GM18909 (cell line): ENCODE results near the gene NEURL1.

Experiments
- ATAC-seq: cut with Tn5 transposase; IDR thresholded peaks from one replicate; pipeline ENCODE4 v1.9.1; 2021; ENCODE audit warnings: mild to moderate bottlenecking; ENCODE audit not compliant: unreplicated experiment, poor library complexity

NEURL1 gene, protein sequence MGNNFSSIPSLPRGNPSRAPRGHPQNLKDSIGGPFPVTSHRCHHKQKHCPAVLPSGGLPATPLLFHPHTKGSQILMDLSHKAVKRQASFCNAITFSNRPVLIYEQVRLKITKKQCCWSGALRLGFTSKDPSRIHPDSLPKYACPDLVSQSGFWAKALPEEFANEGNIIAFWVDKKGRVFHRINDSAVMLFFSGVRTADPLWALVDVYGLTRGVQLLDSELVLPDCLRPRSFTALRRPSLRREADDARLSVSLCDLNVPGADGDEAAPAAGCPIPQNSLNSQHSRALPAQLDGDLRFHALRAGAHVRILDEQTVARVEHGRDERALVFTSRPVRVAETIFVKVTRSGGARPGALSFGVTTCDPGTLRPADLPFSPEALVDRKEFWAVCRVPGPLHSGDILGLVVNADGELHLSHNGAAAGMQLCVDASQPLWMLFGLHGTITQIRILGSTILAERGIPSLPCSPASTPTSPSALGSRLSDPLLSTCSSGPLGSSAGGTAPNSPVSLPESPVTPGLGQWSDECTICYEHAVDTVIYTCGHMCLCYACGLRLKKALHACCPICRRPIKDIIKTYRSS

DNA sequence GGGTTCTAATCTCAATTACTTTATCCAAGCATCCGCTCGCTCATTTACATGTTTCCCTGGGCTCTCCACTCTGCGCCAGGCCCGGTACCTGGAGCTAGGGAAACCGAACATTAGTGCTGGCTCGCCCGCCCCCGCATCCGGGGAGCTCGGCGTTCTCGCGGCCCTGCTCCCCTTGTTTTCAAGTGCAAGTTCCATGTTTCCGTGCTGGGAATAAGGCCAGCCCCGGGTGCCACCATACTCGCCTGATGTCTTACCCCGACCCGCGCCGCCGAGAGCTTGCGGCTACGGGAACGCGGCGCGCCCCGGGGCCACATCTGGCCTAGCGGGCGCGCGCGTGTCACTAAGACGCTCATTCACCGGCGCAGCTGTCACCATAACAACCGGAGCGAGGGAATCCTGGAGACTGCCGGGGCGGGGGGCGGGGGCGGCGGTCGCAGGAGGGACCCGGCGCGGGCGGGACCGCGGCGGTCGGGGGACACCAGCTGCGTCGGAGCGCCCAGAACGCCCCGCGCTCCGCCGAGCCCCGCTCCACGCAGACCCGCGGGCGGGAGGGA lies at the start of gene NEURL1:
Gene NEURL1 (plus strand): TSS at position 344 of the 554 bp plus-strand sequence. CDS start 683 bp downstream, outside the sequence.
- no peak for ATAC-seq

DNA sequence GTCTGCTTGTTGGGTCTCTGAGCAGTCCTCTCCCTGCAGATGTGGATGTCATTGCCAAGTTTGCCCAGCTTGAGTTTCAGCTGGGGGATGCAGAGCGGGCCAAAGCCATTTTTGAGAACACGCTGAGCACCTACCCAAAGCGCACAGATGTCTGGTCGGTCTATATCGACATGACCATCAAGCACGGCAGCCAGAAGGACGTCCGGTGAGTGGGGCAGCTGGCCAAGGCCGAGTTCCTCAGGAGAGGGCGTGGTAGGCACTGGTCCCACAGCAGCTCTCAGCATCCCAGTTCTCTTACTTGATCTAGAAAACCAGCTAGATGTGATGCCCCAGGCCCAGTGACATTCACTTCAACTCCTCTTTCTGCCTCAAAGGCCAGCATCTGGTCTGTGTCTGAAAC lies 49.0 kb upstream of the NEURL1 start:
- no peak for ATAC-seq

DNA sequence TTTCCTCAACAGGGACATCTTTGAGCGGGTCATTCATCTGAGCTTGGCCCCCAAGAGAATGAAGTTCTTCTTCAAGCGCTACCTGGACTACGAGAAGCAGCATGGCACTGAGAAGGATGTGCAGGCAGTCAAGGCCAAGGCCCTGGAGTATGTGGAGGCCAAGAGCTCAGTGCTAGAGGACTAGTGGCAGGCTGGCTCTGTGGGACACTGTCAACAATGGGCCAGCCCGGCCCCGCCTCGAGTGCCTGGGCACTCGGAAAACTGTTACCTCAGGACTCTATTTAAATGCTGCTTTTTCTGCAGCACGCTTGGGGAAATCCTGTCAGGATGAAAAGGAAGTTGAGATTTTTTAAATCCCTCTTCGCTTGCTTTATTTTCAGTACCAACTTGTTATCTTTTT lies 48.1 kb upstream of the NEURL1 start:
- no peak for ATAC-seq

DNA sequence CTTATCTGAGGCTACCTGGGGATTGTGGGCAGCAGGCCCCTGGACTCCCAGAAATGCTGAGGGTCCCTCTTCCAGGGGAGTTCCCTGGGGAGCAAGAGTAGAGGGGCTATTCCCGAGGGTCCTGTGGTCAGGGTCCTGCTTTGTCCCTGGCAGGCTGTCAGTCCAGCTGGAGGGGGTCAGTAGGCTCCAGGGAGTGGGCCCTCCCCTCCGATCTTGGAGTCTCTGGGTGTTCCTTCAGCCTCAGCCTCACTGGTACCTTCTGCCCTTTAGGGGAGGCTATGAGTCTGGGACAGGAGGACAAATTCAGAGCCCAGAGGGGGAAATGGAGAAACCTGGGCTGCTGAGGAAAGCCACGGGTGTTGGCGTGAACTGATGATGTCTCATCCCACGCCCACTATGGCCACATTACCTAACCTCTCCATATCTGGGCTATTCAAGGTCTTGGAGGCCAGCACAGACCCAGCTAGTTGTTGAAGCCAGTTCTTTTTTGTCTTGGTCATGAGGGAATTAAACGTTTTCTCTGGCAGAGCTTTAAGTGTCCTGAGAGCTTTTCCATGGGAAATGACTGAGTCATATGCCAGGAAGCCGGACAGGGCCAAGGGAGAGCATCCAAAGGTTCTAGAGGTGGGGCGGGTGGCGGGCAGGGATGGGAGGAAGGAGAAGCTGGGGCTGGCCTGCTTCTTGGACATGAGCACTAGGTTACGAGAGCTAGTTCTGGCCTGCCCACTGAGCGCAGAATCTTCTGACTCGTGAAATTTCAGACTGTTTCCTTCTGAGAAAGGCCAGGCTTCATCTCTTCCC lies 47.5 kb upstream of the NEURL1 start:
- ATAC-seq = no peak

DNA sequence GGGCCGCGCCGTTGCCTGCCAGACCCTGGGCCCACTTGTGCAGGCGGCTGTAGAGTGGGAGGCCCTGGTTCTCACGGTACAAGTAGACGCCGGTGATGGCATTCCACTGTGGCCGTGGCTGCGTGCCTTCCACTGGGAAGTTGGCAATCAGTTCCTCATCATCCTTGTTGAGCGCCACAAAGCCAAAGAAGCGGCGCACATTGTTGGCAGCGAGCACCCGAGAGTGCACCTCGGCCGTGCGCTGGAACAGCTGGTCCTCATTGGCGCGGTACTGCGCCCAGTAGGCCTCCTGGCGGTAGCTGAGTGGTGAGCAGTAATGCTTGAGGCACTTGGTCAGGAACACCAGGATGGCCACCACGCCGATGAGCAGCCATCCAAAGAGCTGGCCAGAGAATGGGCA lies 46.3 kb upstream of the NEURL1 start:
- ATAC-seq = no peak

DNA sequence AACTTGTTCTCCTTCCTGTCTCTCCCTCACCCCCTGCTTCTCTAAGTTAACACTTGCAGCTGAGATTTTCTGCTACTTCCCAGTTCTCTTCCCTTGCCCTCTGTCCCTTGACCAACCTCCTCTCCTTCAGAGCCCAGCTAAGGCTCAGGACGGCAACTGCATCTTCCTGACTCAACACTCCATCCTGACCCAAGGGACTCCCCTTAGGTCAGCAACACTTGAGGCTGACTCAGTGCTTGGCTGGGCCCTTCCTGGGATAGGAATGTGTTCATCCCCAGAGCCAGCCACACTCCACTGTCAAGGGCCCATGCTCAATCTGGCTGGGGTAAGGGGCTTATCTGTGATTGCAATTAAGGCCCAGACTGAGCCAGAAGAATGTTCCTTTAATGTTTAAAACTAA lies 44.8 kb upstream of the NEURL1 start:
- ATAC-seq = no peak

DNA sequence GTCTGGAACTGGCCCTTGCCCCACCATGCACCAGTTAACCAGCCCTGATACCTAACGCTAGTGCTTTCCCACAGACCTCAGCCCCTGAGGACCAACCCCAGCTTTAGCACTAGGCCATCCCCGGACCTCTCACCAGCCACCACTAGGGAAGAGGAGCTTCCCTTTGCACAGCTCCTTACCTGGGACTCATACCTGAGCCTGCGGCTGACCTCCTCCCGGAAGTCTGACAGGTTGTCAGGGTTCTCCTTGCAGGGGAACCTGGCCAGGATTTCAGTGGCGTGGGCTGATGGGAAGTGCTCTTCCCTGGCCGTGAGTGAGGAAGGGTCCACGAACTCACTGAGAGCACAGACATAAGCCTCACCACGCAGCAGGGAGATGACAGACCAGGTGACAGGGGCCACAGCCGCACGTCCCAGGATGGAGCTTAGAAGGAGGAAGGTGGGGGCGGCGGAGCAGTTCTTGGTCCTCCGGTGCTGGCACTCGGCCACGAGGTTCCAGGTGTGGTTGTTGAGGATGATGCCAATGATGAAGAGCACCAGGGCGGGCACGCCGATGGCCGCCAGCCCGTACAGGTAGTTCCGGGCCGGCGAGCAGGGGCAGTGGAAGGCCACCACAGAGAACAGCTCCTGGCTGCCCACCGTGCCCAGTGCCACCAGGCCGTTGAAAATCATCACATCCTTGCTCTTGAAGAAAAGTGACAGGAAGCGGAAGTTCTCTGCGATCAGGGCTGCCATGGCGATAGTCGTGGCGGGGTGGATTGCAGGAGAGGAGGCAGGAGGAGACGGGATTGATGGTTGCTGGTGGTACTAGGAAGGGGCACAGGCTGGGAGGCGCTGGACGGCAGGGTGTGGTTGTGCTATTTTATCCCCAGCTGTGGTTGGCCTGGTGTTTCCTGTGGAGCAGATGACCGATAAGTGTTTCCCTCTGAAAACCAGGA lies 44.0 kb upstream of the NEURL1 start:
- ATAC-seq = no peak

DNA sequence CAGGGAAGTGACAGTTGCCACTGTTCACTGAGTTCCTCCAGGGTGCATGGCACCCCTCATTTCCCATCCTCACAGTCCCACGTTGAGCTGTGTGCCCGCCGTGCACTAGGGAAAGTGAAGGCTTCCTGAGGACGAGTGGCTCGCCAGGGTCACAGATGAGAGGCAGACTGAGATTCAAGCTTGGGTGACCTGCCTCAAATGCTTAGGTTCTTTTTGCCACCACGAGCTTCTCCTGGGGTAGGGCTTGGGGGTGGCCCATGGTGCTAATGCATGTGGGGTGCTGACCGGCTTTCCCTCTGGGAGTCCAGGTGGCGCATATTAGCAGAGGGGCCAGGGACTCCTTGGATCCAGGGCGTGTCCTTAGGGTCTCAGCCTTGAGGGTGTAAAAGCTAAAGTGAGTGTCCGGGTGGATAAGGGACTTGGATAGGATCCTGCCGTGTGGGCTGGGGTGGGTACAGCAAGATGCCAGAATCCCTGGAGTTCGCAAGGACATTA lies 43.3 kb upstream of the NEURL1 start:
- no peak for ATAC-seq

DNA sequence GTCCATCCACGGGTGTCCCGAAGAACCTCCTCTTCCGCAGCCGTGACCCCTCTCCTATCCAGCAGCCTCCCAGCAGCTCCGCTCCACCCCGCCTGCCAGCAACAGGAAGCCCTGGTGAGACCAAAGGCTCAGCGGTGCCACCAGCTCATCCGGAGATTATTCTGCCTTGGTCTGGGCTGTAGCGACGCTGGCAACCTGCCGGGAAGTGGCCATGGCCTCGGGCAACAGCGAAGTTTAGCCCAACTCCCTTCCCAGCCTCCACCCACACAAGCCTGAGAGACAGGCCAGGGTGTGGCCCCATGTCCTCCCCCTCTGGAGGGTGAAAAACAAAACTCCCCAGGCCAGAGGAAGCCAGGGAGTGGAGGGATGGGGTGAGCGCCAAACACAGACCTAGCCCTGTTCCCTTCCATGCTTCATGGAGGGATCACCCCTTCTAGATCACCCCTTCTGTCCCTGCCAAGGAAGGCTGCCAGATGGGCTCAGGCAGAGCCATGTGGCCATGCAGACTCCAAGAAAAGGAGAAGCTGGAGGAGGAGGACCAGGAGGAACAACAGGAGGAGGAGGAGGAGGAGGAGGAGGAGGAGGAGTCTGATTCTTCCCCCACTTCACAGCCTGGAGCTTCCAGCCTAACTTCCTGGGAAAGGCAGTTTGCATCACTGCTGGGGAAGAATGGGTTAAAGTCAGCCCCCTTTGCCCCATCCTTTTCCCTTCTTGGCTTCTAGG lies 42.3 kb upstream of the NEURL1 start:
- ATAC-seq = no peak

DNA sequence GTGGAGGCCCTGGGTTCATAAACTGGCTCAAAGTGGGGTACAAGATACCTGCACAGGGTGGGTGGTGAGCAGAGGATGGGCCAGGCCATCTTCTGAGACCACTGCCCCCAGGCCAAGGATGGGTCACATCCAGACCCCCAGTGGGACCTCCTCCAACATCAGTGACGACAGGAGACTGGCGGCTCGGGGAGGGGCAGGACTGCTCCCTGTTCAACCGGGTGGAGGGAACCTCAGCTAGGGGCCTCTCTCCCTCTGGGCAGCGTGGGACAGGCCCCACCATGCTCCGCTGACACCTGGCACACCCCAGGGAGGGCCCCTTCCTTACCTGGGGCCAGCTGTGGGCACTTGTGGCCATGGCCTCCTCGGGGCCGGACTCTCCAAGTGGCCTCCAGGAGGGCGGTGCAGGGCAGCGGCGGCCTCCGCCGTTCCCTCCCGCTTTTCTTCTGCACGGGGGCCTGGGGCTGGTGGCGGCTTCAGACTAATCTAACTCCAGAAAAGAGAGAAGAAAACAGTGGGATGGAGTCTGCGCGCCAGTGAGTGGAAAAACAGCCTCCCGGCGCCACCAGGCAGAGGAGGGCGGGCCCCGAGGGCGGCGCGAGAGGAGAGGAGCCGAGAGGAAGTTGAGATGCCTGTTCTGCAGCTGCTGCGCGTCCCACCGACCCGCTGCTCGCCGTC lies 41.5 kb upstream of the NEURL1 start, which contains the start of gene CALHM2:
Gene CALHM2 (minus strand): TSS at position 540 of the 675 bp plus-strand sequence. CDS start 2,429 bp downstream, outside the sequence.
- ATAC-seq = peak; percentile 72

DNA sequence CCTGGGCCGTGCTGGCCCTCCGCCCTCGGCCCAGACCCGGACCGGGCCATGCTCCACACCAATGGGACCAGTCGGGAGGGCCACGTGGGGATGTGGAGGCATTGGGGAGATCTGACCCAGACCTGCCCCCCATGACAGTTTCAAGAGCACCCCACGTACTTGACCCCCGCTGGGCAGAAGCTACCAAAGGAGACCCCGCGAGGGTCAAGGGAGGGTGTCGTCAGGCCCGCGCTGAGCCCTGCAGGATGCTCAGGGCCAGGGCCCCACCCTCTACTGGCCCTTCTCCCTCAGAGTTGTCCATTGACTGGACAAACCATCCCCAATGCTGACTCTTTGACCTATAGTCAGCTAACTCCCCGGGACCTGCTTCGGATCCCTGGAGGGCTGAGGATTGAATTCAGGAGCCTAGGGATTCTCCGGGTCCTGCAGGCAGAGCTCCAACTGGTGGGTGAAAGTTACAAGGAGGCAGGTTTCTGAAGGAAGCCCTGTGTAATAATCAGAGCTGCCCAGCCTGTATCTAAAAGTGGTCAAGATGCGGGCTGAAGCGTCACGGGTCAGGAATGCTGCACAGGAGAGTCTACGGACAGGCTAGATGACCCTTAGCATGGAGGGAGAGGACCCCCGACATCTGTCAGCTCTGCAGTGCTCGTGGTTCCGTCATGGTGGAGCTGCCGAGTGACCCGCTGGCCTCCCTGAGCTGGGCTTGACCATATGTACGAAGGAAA lies 40.8 kb upstream of the NEURL1 start:
- ATAC-seq = peak; percentile 16

DNA sequence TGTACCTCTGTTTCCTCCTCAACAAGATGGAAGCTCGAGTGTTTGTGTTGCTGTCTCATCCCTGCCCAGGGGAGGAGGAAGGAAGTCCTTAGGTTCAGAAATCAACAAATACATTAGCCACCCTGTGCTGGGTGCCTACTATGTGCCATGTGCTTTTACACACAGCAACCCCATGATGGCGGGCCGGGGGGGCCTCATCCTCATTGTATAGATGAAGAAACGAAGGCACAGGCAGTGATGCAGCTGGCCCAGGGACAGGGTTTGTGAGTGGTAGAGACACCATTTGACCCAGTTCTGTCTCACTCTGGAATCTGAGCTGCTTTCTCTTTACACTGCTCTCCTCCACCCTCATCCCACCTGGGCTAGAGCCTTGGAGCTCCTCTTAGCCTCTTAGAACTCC lies 39.5 kb upstream of the NEURL1 start:
- no peak for ATAC-seq

DNA sequence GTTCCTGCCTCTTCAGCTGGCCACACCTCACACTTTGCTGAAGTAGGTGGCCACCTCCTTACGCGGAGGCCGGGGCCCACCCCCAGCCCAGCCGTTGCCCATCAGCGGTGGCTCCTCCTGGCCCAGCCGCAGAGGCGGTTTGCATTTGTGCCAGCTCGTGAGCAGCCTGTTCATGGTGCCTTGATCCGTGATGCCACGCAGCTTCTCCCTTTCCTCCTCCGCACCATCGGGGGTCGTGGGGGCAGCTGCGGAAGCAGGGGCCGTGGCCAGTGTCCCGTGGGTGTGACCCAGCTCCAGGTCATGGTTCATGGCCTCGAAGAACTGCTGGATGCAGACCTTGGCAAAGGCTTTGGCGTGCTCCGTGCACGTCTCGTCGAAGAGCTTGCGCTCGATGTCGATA lies 38.3 kb upstream of the NEURL1 start:
- ATAC-seq = no peak

DNA sequence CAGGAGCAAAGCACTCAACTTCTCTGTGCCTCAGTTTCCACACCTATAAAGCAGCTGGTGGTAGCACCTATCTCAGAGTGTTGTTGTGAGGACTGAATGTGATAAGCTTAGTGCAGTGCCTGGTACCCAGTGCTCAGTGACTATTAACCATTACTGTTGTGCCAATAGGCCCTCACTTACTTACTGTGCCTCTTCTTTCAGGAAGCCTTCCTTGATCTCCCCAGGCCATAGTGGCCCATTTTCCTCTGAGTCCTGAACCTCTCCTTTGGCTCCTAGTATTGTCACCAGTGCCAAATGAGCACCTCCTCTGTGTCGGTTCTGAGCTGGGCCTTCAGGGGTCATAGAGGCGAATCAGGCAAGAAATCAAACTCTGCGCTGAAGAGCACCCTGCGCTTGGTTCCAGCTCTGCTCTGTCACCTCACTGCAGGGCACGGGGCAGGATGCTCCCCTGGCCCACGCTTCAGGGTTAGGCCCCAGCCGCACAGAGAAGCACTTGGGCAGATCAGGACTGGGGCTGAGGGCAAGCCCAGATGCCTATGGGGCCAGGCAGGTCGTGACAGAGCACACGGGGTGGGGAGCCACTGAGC lies 37.3 kb upstream of the NEURL1 start:
- ATAC-seq = no peak

DNA sequence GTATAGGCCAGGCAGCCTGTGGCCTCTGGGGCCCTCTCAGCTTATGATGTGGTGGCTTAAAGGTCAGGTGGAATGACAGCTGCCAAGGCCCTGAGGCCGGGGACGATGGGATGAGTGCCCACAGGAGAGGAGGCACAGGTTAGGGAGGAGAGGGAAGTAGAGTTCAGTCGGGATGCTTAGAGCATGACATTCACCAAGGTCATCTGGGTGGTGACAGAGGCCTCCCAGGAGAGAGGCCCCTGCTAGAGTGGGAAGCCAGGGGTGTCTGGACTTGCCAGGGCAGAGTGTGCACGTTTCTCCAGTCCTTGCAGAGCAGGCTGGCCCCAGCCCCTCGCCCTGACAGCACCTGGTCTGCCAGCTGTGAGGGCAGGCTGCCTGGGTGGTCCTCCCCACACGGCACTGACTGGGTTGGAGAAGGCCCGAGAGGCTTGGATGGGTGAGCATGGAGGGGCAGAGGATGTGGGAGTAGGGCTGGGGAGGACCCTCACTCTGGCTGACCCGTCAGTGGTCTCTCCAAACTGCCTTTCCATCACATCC lies 36.3 kb upstream of the NEURL1 start:
- ATAC-seq = no peak

DNA sequence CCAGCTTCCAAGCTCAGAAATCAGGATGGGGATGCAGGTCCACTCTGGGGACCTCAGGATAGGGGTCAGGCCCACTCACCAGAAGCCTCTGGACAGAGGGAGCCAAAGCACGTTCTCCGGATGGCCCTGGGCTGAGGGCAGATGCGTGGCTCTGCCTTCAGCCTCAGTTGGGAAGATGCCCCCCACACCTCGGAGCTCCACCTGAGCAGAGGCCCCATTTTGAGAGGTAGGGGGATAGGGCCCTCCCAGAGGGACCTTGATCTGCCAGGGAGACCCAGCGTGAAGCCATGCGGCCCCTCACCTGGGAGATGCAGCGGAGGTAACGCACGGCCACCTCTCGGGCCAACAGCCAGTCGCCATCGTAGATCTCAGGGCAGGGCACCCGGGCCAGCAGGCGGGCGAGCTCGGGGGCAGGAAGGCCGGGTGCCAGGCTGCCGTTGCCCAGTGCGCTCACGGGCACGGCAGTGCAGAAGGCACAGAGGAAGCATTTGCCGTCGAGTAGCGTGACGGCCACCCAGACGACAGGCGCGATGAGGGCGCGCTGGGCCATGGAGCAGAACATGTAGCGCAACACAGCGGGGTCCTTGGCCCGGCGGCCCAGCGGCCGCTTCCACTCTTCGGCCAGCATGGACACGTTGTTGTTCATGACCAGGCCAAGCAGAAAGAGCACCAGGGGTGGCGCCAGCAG lies 35.5 kb upstream of the NEURL1 start:
- ATAC-seq = no peak

DNA sequence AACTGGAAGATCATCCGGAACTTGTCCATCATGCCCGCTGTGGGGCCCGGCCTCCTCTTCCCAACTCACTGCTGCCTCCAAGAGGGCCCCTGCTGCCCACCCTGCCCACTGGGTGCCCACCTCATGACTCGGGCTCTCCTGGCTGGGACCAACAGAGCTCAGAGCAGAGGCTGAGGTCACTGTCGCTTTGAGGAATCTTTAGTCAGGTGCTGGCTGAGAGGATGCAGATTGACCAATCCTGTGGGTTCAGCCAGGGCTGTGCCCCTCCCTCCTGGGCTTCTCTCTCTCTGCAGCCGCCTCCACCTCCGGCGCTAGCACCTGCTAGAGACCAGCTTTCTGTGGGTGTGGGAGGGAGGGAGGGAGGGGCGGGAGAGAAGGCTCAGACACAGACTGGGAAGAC lies 34.8 kb upstream of the NEURL1 start, which contains the start of gene CALHM1:
Gene CALHM1 (minus strand): TSS at position 181 of the 400 bp plus-strand sequence. CDS start 149 bp downstream, at position 32.
- ATAC-seq = peak; percentile 77
